Astrocyte (in vitro differentiated cells and primary cell): ENCODE data around the gene CSKMT.

Experiments
- CTCF ChIP-seq: IDR thresholded peaks from 2 replicates; pipeline ENCODE4 v1.5.1; 2011; ENCODE audit warnings: low read depth, mild to moderate bottlenecking, inconsistent platforms, low read length, moderate library complexity; ENCODE audit not compliant: insufficient read depth
- EZH2 ChIP-seq: IDR thresholded peaks from 2 replicates; pipeline ENCODE4 v1.6.1; 2012; ENCODE audit warnings: mild to moderate bottlenecking, low read length, inconsistent platforms; ENCODE audit not compliant: insufficient read depth

- TF ChIP-seq CTCF (no peak), EZH2 (peak; percentile 1)
Observed at GRCh38 chr11:62688491-62688890, 23.4 kb downstream of the CSKMT start.
